ENCODE measurements around the gene EBF3. TPM values are rescaled to one million over a fixed set of nuclear protein-coding genes. Genes with fewer than 3 reads are reported as not detected.

Gene EBF3
- total RNA-seq, 1 experiment from 2014 or later = 0.22 TPM

- no peaks in the 10 kb centered on the region for H3K9me3 Mint-ChIP-seq
Observed at GRCh38 chr10:129875993-129876726, 87.9 kb downstream of the EBF3 start.

More at GRCh38 chr10:129875993-129876726, 87.9 kb downstream of the EBF3 start:
- Mint-ChIP-seq H3K27me3 (ENCODE audit: low read depth) (peaks cover 11% of the 10 kb centered on the region), H3K4me3 (no peak overlapping the region), H3K36me3 (ENCODE audit: insufficient read depth in 1 of 3, low read depth in 3 of 3) (no peaks in the 10 kb centered on the region), H3K27ac (no peak overlapping the region), H3K4me1 (peaks cover 10 to 13% of the 10 kb centered on the region in 2 experiments)
- no peak overlapping the region for H4K8ac ChIP-seq (replicated peaks; ENCODE audit: insufficient read length, low read depth, low read length)
- H3K4me1 ChIP-seq (ENCODE audit: insufficient read depth, low read length) = no peaks in the 10 kb centered on the region
- H3K9ac ChIP-seq (ENCODE audit: extremely low read depth, insufficient read length, low read length) = no peak overlapping the region
- H3K14ac ChIP-seq (ENCODE audit: insufficient read depth, low read length) = no peak overlapping the region
- H3K27me3 ChIP-seq (ENCODE audit: insufficient read depth, low read length) = no peaks in the 10 kb centered on the region
- no peak overlapping the region for H4K91ac ChIP-seq (ENCODE audit: insufficient read length, low read depth, low read length)
- no peak overlapping the region for H2BK120ac ChIP-seq (ENCODE audit: low read depth, low read length, poor library complexity, severe bottlenecking)
- H3K23me2 ChIP-seq (ENCODE audit: insufficient read length, low read depth, low read length, poor library complexity, severe bottlenecking) = no peaks in the 10 kb centered on the region
- H3K18ac ChIP-seq (ENCODE audit: insufficient read length, low read depth, low read length) = no peak overlapping the region
- H3K79me2 ChIP-seq (ENCODE audit: insufficient read depth, low read length) = no peaks in the 10 kb centered on the region
- no peak overlapping the region for H3K56ac ChIP-seq (ENCODE audit: insufficient read length, low read depth, low read length)
- H2BK5ac ChIP-seq (ENCODE audit: insufficient read length, low read length) = no peak overlapping the region
- H3K9me3 ChIP-seq (ENCODE audit: control insufficient read depth, low read depth, low read length) = no peaks in the 10 kb centered on the region
- H3K23ac ChIP-seq (ENCODE audit: insufficient read length, low read depth, low read length) = no peak overlapping the region
- no peak overlapping the region for H2BK12ac ChIP-seq (ENCODE audit: insufficient read length, low read depth, low read length)
- H2AK5ac ChIP-seq (ENCODE audit: insufficient read length, low read length) = no peak overlapping the region
- WGBS (ENCODE audit: extremely low coverage, insufficient read length, low lambda C conversion rate) = no CpG with 5 or more reads among the region's 11 CpGs
- no peaks in the 10 kb centered on the region for H3K79me1 ChIP-seq (ENCODE audit: insufficient read depth, low read depth, low read length, poor library complexity, severe bottlenecking)
- no peak for DNase-seq
- H3K4ac ChIP-seq (ENCODE audit: low read depth, low read length) = no peak overlapping the region
- H3K27ac ChIP-seq (ENCODE audit: insufficient read length, low read depth, low read length) = no peak overlapping the region
- H4K5ac ChIP-seq (ENCODE audit: insufficient read length, low read depth, low read length) = no peak overlapping the region
- H3T11ph ChIP-seq (ENCODE audit: low read length) = no peak overlapping the region
- H3K4me2 ChIP-seq (ENCODE audit: insufficient read depth, insufficient read length, low read length) = no peak overlapping the region
- H2BK15ac ChIP-seq (ENCODE audit: low read depth, low read length) = no peak overlapping the region
- TF ChIP-seq CTCF (conservative IDR thresholded peaks at IDR 0.05) = no peak
- no peaks in the 10 kb centered on the region for H4K20me1 ChIP-seq (ENCODE audit: control insufficient read depth, insufficient read depth, insufficient read length)
- H2AFZ ChIP-seq (ENCODE audit: low read length) = no peak overlapping the region
- no peak overlapping the region for H2BK20ac ChIP-seq (ENCODE audit: low read depth, low read length, poor library complexity, severe bottlenecking)
